ENCODE results near the gene TFF1.

Gene TFF1

DNA sequence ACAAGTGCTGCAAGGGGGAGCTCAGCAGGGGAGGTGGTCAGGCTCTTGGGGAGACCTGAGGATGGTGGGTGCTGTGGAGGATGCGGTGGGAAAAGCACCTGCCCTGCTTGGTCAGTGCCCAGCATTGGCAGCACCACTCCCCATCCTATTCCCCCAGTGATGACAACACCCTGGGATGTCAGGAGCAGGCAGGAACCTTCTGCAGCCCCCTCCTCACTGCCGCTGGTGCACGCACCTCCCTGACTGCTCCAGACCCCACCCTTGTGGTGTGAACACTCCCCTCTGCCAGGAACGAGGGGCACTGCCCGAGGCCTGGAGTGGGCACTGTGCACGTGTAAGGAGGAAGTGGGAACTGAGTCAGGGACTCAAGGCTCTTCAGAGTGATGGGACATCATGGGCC, 17.0 kb upstream of the TFF1 start:
- no peaks in the 10 kb centered on the region for H3K27me3 ChIP-seq (ENCODE audit: insufficient read depth, poor library complexity, severe bottlenecking)
- no peak for DNase-seq (ENCODE audit: low read depth in 1 of 2, low spot score in 1 of 2)
- H3K27ac ChIP-seq (replicated peaks) = no peak overlapping the region
- no peak overlapping the region for H3K4me3 ChIP-seq (replicated peaks; ENCODE audit: insufficient read depth, low read length)
- TF ChIP-seq POLR2AphosphoS5 (IDR thresholded peaks at IDR 0.05; ENCODE audit: low read depth) (no peak), SPI1 (IDR thresholded peaks at IDR 0.05; ENCODE audit: borderline replicate concordance, low read depth) (no peak), GABPA (IDR thresholded peaks at IDR 0.05; ENCODE audit: low read depth) (no peak)
- TF ChIP-seq, protein P1, sequence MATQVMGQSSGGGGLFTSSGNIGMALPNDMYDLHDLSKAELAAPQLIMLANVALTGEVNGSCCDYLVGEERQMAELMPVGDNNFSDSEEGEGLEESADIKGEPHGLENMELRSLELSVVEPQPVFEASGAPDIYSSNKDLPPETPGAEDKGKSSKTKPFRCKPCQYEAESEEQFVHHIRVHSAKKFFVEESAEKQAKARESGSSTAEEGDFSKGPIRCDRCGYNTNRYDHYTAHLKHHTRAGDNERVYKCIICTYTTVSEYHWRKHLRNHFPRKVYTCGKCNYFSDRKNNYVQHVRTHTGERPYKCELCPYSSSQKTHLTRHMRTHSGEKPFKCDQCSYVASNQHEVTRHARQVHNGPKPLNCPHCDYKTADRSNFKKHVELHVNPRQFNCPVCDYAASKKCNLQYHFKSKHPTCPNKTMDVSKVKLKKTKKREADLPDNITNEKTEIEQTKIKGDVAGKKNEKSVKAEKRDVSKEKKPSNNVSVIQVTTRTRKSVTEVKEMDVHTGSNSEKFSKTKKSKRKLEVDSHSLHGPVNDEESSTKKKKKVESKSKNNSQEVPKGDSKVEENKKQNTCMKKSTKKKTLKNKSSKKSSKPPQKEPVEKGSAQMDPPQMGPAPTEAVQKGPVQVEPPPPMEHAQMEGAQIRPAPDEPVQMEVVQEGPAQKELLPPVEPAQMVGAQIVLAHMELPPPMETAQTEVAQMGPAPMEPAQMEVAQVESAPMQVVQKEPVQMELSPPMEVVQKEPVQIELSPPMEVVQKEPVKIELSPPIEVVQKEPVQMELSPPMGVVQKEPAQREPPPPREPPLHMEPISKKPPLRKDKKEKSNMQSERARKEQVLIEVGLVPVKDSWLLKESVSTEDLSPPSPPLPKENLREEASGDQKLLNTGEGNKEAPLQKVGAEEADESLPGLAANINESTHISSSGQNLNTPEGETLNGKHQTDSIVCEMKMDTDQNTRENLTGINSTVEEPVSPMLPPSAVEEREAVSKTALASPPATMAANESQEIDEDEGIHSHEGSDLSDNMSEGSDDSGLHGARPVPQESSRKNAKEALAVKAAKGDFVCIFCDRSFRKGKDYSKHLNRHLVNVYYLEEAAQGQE (IDR thresholded peaks at IDR 0.05; ENCODE audit: insufficient replicate concordance, low read depth) = no peak
- TF ChIP-seq, protein P2, sequence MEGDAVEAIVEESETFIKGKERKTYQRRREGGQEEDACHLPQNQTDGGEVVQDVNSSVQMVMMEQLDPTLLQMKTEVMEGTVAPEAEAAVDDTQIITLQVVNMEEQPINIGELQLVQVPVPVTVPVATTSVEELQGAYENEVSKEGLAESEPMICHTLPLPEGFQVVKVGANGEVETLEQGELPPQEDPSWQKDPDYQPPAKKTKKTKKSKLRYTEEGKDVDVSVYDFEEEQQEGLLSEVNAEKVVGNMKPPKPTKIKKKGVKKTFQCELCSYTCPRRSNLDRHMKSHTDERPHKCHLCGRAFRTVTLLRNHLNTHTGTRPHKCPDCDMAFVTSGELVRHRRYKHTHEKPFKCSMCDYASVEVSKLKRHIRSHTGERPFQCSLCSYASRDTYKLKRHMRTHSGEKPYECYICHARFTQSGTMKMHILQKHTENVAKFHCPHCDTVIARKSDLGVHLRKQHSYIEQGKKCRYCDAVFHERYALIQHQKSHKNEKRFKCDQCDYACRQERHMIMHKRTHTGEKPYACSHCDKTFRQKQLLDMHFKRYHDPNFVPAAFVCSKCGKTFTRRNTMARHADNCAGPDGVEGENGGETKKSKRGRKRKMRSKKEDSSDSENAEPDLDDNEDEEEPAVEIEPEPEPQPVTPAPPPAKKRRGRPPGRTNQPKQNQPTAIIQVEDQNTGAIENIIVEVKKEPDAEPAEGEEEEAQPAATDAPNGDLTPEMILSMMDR (IDR thresholded peaks at IDR 0.05; ENCODE audit: insufficient read depth, low read length) = no peak

DNA sequence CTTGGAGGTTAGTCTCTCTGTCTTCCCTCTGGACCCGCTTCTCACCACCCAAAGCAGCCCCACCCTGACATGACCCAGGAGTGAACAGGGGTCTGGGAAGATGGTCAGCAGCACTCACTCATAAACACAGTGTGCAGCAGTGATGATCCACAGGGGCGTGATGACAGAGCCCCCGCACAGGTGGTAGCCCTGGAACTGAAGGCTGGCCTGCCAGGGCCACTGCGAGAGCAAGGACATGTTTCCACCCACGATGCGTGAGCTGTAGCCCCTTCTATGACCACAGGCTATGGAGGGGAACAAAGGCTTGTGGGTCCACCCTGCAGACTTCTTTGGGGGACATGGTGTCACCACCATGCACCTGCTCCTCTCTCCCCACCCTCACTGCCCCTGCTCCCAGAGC, 16.6 kb upstream of the TFF1 start:
- no peak for TF ChIP-seq SPI1 (IDR thresholded peaks at IDR 0.05; ENCODE audit: borderline replicate concordance, low read depth)
- no peak for TF ChIP-seq GABPA (IDR thresholded peaks at IDR 0.05; ENCODE audit: low read depth)
- TF ChIP-seq POLR2AphosphoS5 (IDR thresholded peaks at IDR 0.05; ENCODE audit: low read depth) = no peak
- TF ChIP-seq, protein P2 (IDR thresholded peaks at IDR 0.05; ENCODE audit: insufficient read depth, low read length) = no peak
- TF ChIP-seq, protein P1 (IDR thresholded peaks at IDR 0.05; ENCODE audit: insufficient replicate concordance, low read depth) = no peak
- H3K4me3 ChIP-seq (replicated peaks; ENCODE audit: insufficient read depth, low read length) = no peak overlapping the region
- no peak overlapping the region for H3K27ac ChIP-seq (replicated peaks)
- H3K27me3 ChIP-seq (ENCODE audit: insufficient read depth, poor library complexity, severe bottlenecking) = no peaks in the 10 kb centered on the region
- no peak for DNase-seq (ENCODE audit: low read depth in 1 of 2, low spot score in 1 of 2)

DNA sequence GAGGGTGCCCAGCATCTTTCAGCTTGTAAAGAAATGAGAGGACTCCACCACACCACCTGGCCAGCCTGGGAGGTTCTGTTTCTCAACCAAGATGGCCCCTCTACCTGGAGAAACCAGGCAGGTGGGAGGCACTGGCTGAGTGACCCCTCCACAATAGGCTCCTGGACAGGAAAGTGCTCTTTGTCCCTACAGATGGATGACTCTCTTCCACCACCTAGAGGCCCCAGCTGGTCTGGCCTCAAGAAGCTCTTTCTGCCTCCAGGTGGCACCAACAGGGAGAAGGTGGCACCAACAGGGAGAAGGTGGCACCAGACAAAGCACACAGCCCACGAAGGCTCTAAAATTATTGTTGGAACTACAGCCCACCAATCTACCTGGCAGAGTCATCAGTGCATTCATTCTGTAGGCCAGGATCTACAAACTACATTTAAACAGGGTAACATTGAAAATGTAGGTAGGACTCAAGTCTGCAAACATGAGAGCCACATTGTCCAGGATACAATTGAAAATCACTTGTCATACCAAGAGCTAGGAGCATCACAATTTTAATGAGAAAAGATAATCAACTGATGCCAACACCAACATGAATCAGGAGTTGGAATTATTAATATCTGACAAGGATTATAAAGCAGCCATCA, 15.1 kb upstream of the TFF1 start:
- DNase-seq (ENCODE audit: low read depth in 1 of 2, low spot score in 1 of 2) = peak in 1 of 2 experiments; percentile 70
- Histone ChIP-seq H3K27me3 (ENCODE audit: insufficient read depth, poor library complexity, severe bottlenecking) (no peaks in the 10 kb centered on the region), H3K4me3 (replicated peaks; ENCODE audit: insufficient read depth, low read length) (no peak overlapping the region), H3K27ac (replicated peaks) (no peak overlapping the region)
- TF ChIP-seq GABPA (IDR thresholded peaks at IDR 0.05; ENCODE audit: low read depth) (no peak), POLR2AphosphoS5 (IDR thresholded peaks at IDR 0.05; ENCODE audit: low read depth) (no peak), SPI1 (IDR thresholded peaks at IDR 0.05; ENCODE audit: borderline replicate concordance, low read depth) (no peak)
- TF ChIP-seq, protein P1 (IDR thresholded peaks at IDR 0.05; ENCODE audit: insufficient replicate concordance, low read depth) = no peak
- TF ChIP-seq, protein P2 (IDR thresholded peaks at IDR 0.05; ENCODE audit: insufficient read depth, low read length) = peak; percentile 59

Data from HL-60 (cell line).